Spleen (tissue), 7 donors: Measurements from ENCODE around the gene TXLNG.

Source experiments
- POLR2A ChIP-seq, 3 donors: fragments of 450-650 bp; IDR thresholded peaks; one replicate each; pipeline ENCODE4 v1.5.1; 2017; ENCODE audit warnings: antibody characterized with exemption in 3 of 3, mild to moderate bottlenecking in 1 of 3
- POLR2AphosphoS5 ChIP-seq, 3 donors: sonication (generic); formaldehyde crosslinking; IDR thresholded peaks; one replicate each; pipeline ENCODE4 v1.5.1; 2017; ENCODE audit warnings: antibody characterized with exemption in 3 of 3
- TF ChIP-seq, protein P1 (sequence below), 11 experiments: fragments of 200-600 bp in 7 of 11; fragments of 450-650 bp in 4 of 11; sonication (generic) in 4 of 11; IDR thresholded peaks in 8 of 11; conservative IDR thresholded peaks in 3 of 11; 1 replicate in 7 of 11; 2 replicates in 4 of 11; pipeline versions ENCODE4 v1.4.0 to v1.8.0; 2016 to 2021; ENCODE audit warnings: antibody characterized with exemption in 11 of 11, inconsistent platforms in 4 of 11, mild to moderate bottlenecking in 1 of 11
- donor health status: DM: no; HTN: no; CAD: no; lungs with moderate emphysema.
- donor health status: DM: no; HTN: no; CAD: no.
- donor health status: DM: no; HTN: no; CAD: no.

DNA sequence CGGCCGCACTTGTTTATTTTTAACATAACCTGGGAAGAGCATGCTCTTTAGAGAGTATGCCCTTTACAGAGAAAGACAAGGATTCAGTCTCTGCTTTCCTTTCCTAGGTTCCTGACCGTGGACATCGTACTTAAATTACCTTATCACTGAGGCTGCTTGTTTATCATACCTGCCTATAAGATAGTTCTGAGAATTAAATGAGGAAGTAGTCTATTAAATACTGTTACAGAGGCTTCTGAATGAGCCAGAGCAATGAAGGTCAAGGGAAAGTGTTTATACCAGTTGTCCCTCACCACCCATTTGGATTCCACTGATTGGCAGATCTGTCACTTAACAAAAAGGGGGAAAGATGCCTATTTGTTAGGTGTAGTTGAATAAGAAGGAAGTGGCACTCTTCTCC lies 10.0 kb downstream of the TXLNG start:
- TF ChIP-seq POLR2AphosphoS5 (IDR thresholded peaks at IDR 0.05) (no peak), POLR2A (IDR thresholded peaks at IDR 0.05) (no peak)
- TF ChIP-seq, protein P1, sequence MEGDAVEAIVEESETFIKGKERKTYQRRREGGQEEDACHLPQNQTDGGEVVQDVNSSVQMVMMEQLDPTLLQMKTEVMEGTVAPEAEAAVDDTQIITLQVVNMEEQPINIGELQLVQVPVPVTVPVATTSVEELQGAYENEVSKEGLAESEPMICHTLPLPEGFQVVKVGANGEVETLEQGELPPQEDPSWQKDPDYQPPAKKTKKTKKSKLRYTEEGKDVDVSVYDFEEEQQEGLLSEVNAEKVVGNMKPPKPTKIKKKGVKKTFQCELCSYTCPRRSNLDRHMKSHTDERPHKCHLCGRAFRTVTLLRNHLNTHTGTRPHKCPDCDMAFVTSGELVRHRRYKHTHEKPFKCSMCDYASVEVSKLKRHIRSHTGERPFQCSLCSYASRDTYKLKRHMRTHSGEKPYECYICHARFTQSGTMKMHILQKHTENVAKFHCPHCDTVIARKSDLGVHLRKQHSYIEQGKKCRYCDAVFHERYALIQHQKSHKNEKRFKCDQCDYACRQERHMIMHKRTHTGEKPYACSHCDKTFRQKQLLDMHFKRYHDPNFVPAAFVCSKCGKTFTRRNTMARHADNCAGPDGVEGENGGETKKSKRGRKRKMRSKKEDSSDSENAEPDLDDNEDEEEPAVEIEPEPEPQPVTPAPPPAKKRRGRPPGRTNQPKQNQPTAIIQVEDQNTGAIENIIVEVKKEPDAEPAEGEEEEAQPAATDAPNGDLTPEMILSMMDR (IDR thresholded peaks at IDR 0.05 in 8 of 11, conservative IDR thresholded peaks at IDR 0.05 in 3 of 11) = no peak
